ENCODE data around the gene NUDT2. TPM values are rescaled to one million over a fixed set of nuclear protein-coding genes. Genes with fewer than 3 reads are reported as not detected.

Gene NUDT2
- polyA plus RNA-seq (2013, experiment 1 of 2) = 10.2 TPM
- 10.0 TPM for polyA plus RNA-seq (2013, experiment 2 of 2)

- Histone ChIP-seq H2BK120ac (ENCODE audit: low read depth, low read length) (no peak within 1 kb of the TSS), H3K4me3 (ENCODE audit: low read length) (peak within 1 kb of the TSS; percentile 98), H3K56ac (ENCODE audit: low read length) (peak within 1 kb of the TSS; percentile 99), H4K8ac (ENCODE audit: low read depth, low read length) (peak within 1 kb of the TSS; percentile 13), H3K79me1 (ENCODE audit: low read length) (peaks cover 1% of the 10 kb centered on the region), H3K79me2 (ENCODE audit: control insufficient read depth, insufficient read depth, low read length) (peaks cover 2% of the 10 kb centered on the region), H3K4me2 (ENCODE audit: low read length) (peak within 1 kb of the TSS; percentile 73), H2AK5ac (ENCODE audit: low read length) (peak within 1 kb of the TSS; percentile 52), H3K4ac (ENCODE audit: low read depth, low read length) (peak within 1 kb of the TSS; percentile 21), H4K5ac (ENCODE audit: low read length) (no peak within 1 kb of the TSS), H2BK5ac (ENCODE audit: low read length) (peak within 1 kb of the TSS; percentile 93), H3K23ac (ENCODE audit: low read length) (no peak within 1 kb of the TSS), H3K27ac (ENCODE audit: low read depth, low read length) (peak within 1 kb of the TSS; percentile 89), H2BK15ac (replicated peaks; ENCODE audit: low read depth) (no peak within 1 kb of the TSS), H3K27me3 (ENCODE audit: insufficient read depth, low read length, poor library complexity) (no peaks in the 10 kb centered on the region), H3K36me3 (ENCODE audit: control insufficient read depth, insufficient read depth, low read length) (no peaks in the 10 kb centered on the region), H3K9ac (ENCODE audit: low read length) (peak within 1 kb of the TSS; percentile 100), H3K4me1 (ENCODE audit: control insufficient read depth, low read depth, low read length) (peaks cover 7% of the 10 kb centered on the region), H3K18ac (ENCODE audit: low read length) (peak within 1 kb of the TSS; percentile 0)
- DNase-seq = peak; percentile 100
- no CpG with 5 or more reads among the region's 64 CpGs for WGBS (ENCODE audit: extremely low coverage, insufficient coverage, low lambda C conversion rate)
Observed at GRCh38 chr9:34328987-34329832, at the start of gene NUDT2, which contains the start of gene KIF24. Gene NUDT2 (plus strand): TSS chr9:34329569. CDS start chr9:34339040, 9,471 bp downstream. Gene KIF24 (minus strand): TSS chr9:34329268. CDS start chr9:34311346, 17,922 bp downstream.

GRCh38 chr9:34282096-34282495 lies 47.3 kb upstream of the NUDT2 start:
- no peaks in the 10 kb centered on the region for H3K36me3 ChIP-seq (ENCODE audit: control insufficient read depth, insufficient read depth, low read length)
- no peak for DNase-seq
- no peak overlapping the region for H2BK15ac ChIP-seq (replicated peaks; ENCODE audit: low read depth)

GRCh38 chr9:34289159-34289558 lies 40.2 kb upstream of the NUDT2 start:
- Histone ChIP-seq H3K9ac (ENCODE audit: low read length) (no peak overlapping the region), H2BK5ac (ENCODE audit: low read length) (no peak overlapping the region), H2AK5ac (ENCODE audit: low read length) (no peak overlapping the region), H4K5ac (ENCODE audit: low read length) (no peak overlapping the region), H4K8ac (ENCODE audit: low read depth, low read length) (no peak overlapping the region), H3K79me2 (ENCODE audit: control insufficient read depth, insufficient read depth, low read length) (no peaks in the 10 kb centered on the region), H3K23ac (ENCODE audit: low read length) (no peak overlapping the region), H3K79me1 (ENCODE audit: low read length) (no peaks in the 10 kb centered on the region), H3K4me2 (ENCODE audit: low read length) (no peak overlapping the region), H3K56ac (ENCODE audit: low read length) (no peak overlapping the region), H2BK120ac (ENCODE audit: low read depth, low read length) (no peak overlapping the region), H3K4ac (ENCODE audit: low read depth, low read length) (no peak overlapping the region), H3K4me1 (ENCODE audit: control insufficient read depth, low read depth, low read length) (no peaks in the 10 kb centered on the region), H3K27me3 (ENCODE audit: insufficient read depth, low read length, poor library complexity) (no peaks in the 10 kb centered on the region), H3K18ac (ENCODE audit: low read length) (no peak overlapping the region), H3K36me3 (ENCODE audit: control insufficient read depth, insufficient read depth, low read length) (no peaks in the 10 kb centered on the region), H3K4me3 (ENCODE audit: low read length) (no peak overlapping the region), H2BK15ac (replicated peaks; ENCODE audit: low read depth) (no peak overlapping the region), H3K27ac (ENCODE audit: low read depth, low read length) (no peak overlapping the region)
- no CpG with 5 or more reads among the region's 2 CpGs for WGBS (ENCODE audit: extremely low coverage, insufficient coverage, low lambda C conversion rate)
- no peak for DNase-seq

More at GRCh38 chr9:34282096-34282495, 47.3 kb upstream of the NUDT2 start:
- H3K23ac ChIP-seq (ENCODE audit: low read length) = no peak overlapping the region
- H2BK5ac ChIP-seq (ENCODE audit: low read length) = no peak overlapping the region
- WGBS (ENCODE audit: extremely low coverage, insufficient coverage, low lambda C conversion rate) = no CpG with 5 or more reads among the region's 1 CpG
- H2BK120ac ChIP-seq (ENCODE audit: low read depth, low read length) = no peak overlapping the region
- H3K9ac ChIP-seq (ENCODE audit: low read length) = no peak overlapping the region
- H3K79me2 ChIP-seq (ENCODE audit: control insufficient read depth, insufficient read depth, low read length) = no peaks in the 10 kb centered on the region
- H3K18ac ChIP-seq (ENCODE audit: low read length) = no peak overlapping the region
- no peak overlapping the region for H3K4ac ChIP-seq (ENCODE audit: low read depth, low read length)
- no peak overlapping the region for H4K8ac ChIP-seq (ENCODE audit: low read depth, low read length)
- no peak overlapping the region for H3K4me2 ChIP-seq (ENCODE audit: low read length)
- no peak overlapping the region for H3K27ac ChIP-seq (ENCODE audit: low read depth, low read length)
- no peak overlapping the region for H3K4me3 ChIP-seq (ENCODE audit: low read length)
- no peak overlapping the region for H2AK5ac ChIP-seq (ENCODE audit: low read length)
- H3K27me3 ChIP-seq (ENCODE audit: insufficient read depth, low read length, poor library complexity) = no peaks in the 10 kb centered on the region
- no peaks in the 10 kb centered on the region for H3K79me1 ChIP-seq (ENCODE audit: low read length)
- H4K5ac ChIP-seq (ENCODE audit: low read length) = no peak overlapping the region
- no peak overlapping the region for H3K56ac ChIP-seq (ENCODE audit: low read length)
- H3K4me1 ChIP-seq (ENCODE audit: control insufficient read depth, low read depth, low read length) = no peaks in the 10 kb centered on the region

- H3K56ac ChIP-seq (ENCODE audit: low read length) = no peak overlapping the region
- no peaks in the 10 kb centered on the region for H3K36me3 ChIP-seq (ENCODE audit: control insufficient read depth, insufficient read depth, low read length)
- H4K8ac ChIP-seq (ENCODE audit: low read depth, low read length) = no peak overlapping the region
- H3K4me3 ChIP-seq (ENCODE audit: low read length) = no peak overlapping the region
- no peak for DNase-seq
- no peaks in the 10 kb centered on the region for H3K4me1 ChIP-seq (ENCODE audit: control insufficient read depth, low read depth, low read length)
- no peak overlapping the region for H3K9ac ChIP-seq (ENCODE audit: low read length)
- H3K79me2 ChIP-seq (ENCODE audit: control insufficient read depth, insufficient read depth, low read length) = no peaks in the 10 kb centered on the region
- no peak overlapping the region for H4K5ac ChIP-seq (ENCODE audit: low read length)
- no peak overlapping the region for H3K4ac ChIP-seq (ENCODE audit: low read depth, low read length)
- no peak overlapping the region for H2AK5ac ChIP-seq (ENCODE audit: low read length)
- no peaks in the 10 kb centered on the region for H3K79me1 ChIP-seq (ENCODE audit: low read length)
- no peak overlapping the region for H3K18ac ChIP-seq (ENCODE audit: low read length)
- H3K27me3 ChIP-seq (ENCODE audit: insufficient read depth, low read length, poor library complexity) = no peaks in the 10 kb centered on the region
- no peak overlapping the region for H3K27ac ChIP-seq (ENCODE audit: low read depth, low read length)
- WGBS (ENCODE audit: extremely low coverage, insufficient coverage, low lambda C conversion rate) = 100% methylated on average over 1 of the region's 2 CpGs
- no peak overlapping the region for H3K4me2 ChIP-seq (ENCODE audit: low read length)
- H2BK15ac ChIP-seq (replicated peaks; ENCODE audit: low read depth) = no peak overlapping the region
- H2BK5ac ChIP-seq (ENCODE audit: low read length) = no peak overlapping the region
- H2BK120ac ChIP-seq (ENCODE audit: low read depth, low read length) = no peak overlapping the region
- H3K23ac ChIP-seq (ENCODE audit: low read length) = no peak overlapping the region
Observed at GRCh38 chr9:34291023-34291422, 38.3 kb upstream of the NUDT2 start.

- Histone ChIP-seq H3K79me1 (ENCODE audit: low read length) (no peaks in the 10 kb centered on the region), H3K23ac (ENCODE audit: low read length) (no peak overlapping the region), H2BK5ac (ENCODE audit: low read length) (no peak overlapping the region), H2AK5ac (ENCODE audit: low read length) (no peak overlapping the region), H3K4me2 (ENCODE audit: low read length) (no peak overlapping the region), H3K27me3 (ENCODE audit: insufficient read depth, low read length, poor library complexity) (no peaks in the 10 kb centered on the region), H3K4me3 (ENCODE audit: low read length) (no peak overlapping the region), H3K9ac (ENCODE audit: low read length) (no peak overlapping the region), H3K18ac (ENCODE audit: low read length) (no peak overlapping the region), H3K79me2 (ENCODE audit: control insufficient read depth, insufficient read depth, low read length) (no peaks in the 10 kb centered on the region), H3K4me1 (ENCODE audit: control insufficient read depth, low read depth, low read length) (no peaks in the 10 kb centered on the region), H2BK120ac (ENCODE audit: low read depth, low read length) (no peak overlapping the region), H2BK15ac (replicated peaks; ENCODE audit: low read depth) (no peak overlapping the region), H4K8ac (ENCODE audit: low read depth, low read length) (no peak overlapping the region), H3K56ac (ENCODE audit: low read length) (no peak overlapping the region), H4K5ac (ENCODE audit: low read length) (no peak overlapping the region), H3K27ac (ENCODE audit: low read depth, low read length) (no peak overlapping the region), H3K4ac (ENCODE audit: low read depth, low read length) (no peak overlapping the region), H3K36me3 (ENCODE audit: control insufficient read depth, insufficient read depth, low read length) (no peaks in the 10 kb centered on the region)
- no peak for DNase-seq
- WGBS (ENCODE audit: extremely low coverage, insufficient coverage, low lambda C conversion rate) = no CpG with 5 or more reads among the region's 2 CpGs
Observed at GRCh38 chr9:34291423-34291822, 37.9 kb upstream of the NUDT2 start.

Measured in mesendoderm (in vitro differentiated cells).